Keratinocyte (primary cell): Measurements from ENCODE around the gene CUBN. TPM values are rescaled to one million over a fixed set of nuclear protein-coding genes. Genes with fewer than 3 reads are reported as not detected.
"Not testable (repeated sequence)": the region's sequence is repeated elsewhere in the genome, so short reads cannot be mapped to it uniquely, and the experiment has no call there.

Experiments used
- DNase-seq: peaks from one replicate; pipeline ENCODE4 v3.0.0-alpha.2; 2011; ENCODE audit warnings: low read depth, missing footprints, low spot score
- FAIRE-seq: peaks from 2 replicates; lab custom pipeline; 2011; peaks lifted over from hg19 to GRCh38; lab: Jason Lieb, UNC
- H2AFZ ChIP-seq: 2 replicates; pipeline ENCODE4 v1.6.0; 2012; ENCODE audit warnings: low read length, control low read depth, inconsistent platforms; ENCODE audit not compliant: control insufficient read depth
- H3K27ac ChIP-seq: 2 replicates; pipeline ENCODE4 v1.5.1; 2011; ENCODE audit warnings: low read length; ENCODE audit not compliant: control insufficient read depth, insufficient read depth
- H3K27me3 ChIP-seq: 3 replicates; pipeline ENCODE4 v1.6.0; 2011; ENCODE audit warnings: low read length; ENCODE audit not compliant: control insufficient read depth, insufficient read depth; ENCODE audit errors: extremely low read depth
- H3K36me3 ChIP-seq, 2 experiments: 2 replicates in 1 of 2; 3 replicates in 1 of 2; pipeline ENCODE4 v1.5.1; 2011; ENCODE audit warnings: low read length in 2 of 2, mild to moderate bottlenecking in 1 of 2; ENCODE audit not compliant: control insufficient read depth in 2 of 2, insufficient read depth in 2 of 2; ENCODE audit errors: extremely low read depth in 1 of 2
- H3K4me1 ChIP-seq: 3 replicates; pipeline ENCODE4 v1.5.1; 2011; ENCODE audit warnings: low read length; ENCODE audit not compliant: control insufficient read depth, insufficient read depth; ENCODE audit errors: extremely low read depth
- H3K4me2 ChIP-seq: 3 replicates; pipeline ENCODE4 v1.6.0; 2011; ENCODE audit warnings: low read depth, low read length; ENCODE audit not compliant: control insufficient read depth, insufficient read depth; ENCODE audit errors: extremely low read depth
- H3K4me3 ChIP-seq, 3 experiments: fragments of 200-600 bp in 1 of 3; sonication (generic) in 1 of 3; 2 replicates in 2 of 3; 3 replicates in 1 of 3; pipeline ENCODE4 v1.5.1; 2011 to 2016; ENCODE audit warnings: low read length in 3 of 3, mild to moderate bottlenecking in 3 of 3, control low read depth in 2 of 3, inconsistent platforms in 1 of 3, low read depth in 1 of 3, mixed read lengths in 1 of 3, mixed run types in 1 of 3, moderate library complexity in 1 of 3; ENCODE audit not compliant: control insufficient read depth in 2 of 3, insufficient read depth in 2 of 3; ENCODE audit errors: extremely low read depth in 1 of 3
- H3K79me2 ChIP-seq: 2 replicates; pipeline ENCODE4 v1.6.0; 2012; ENCODE audit warnings: low read length; ENCODE audit not compliant: control insufficient read depth, insufficient read depth
- H3K9ac ChIP-seq: 3 replicates; pipeline ENCODE4 v1.6.0; 2011; ENCODE audit warnings: low read length; ENCODE audit not compliant: control insufficient read depth, insufficient read depth; ENCODE audit errors: extremely low read depth
- H3K9me1 ChIP-seq: 3 replicates; pipeline ENCODE4 v1.6.0; 2011; ENCODE audit warnings: low read length; ENCODE audit not compliant: control insufficient read depth, insufficient read depth; ENCODE audit errors: extremely low read depth
- H3K9me3 ChIP-seq: 2 replicates; pipeline ENCODE4 v1.5.1; 2012; ENCODE audit warnings: low read depth, low read length; ENCODE audit not compliant: control insufficient read depth
- H4K20me1 ChIP-seq: 3 replicates; pipeline ENCODE4 v1.6.0; 2011; ENCODE audit warnings: low read length; ENCODE audit not compliant: control insufficient read depth, insufficient read depth; ENCODE audit errors: extremely low read depth
- EZH2 ChIP-seq: IDR thresholded peaks from one replicate; pipeline ENCODE4 v1.6.1; 2012; ENCODE audit warnings: inconsistent platforms, mild to moderate bottlenecking, low read length, moderate library complexity
- dilution Hi-C: fragments of 300-500 bp; cut with MboI; formaldehyde crosslinking; loops from one replicate; pipeline ENCODE4 v1.7.0; 2020; ENCODE audit warnings: low sequenced_read_pairs; ENCODE audit not compliant: extremely low pct_ligation_motif_present
- polyA plus RNA-seq, 5 experiments: library from polyadenylated mRNA; depleted of rRNA in 3 of 5; stranded (reverse) in 3 of 5; stranded (forward) in 1 of 5; unstranded in 1 of 5; fragments of >200 nt; gene quantifications; 1 replicate in 1 of 5; 2 replicates in 3 of 5; 3 replicates in 1 of 5; pipeline versions ENCODE4 v1.2.1 to v1.2.3, GENCODE V29; 2011 to 2012; ENCODE audit warnings: missing spikeins in 2 of 5, low read depth in 1 of 5, low replicate concordance in 1 of 5
- TF ChIP-seq, protein P1 (sequence below), 3 experiments: IDR thresholded peaks in 1 of 3; conservative IDR thresholded peaks in 1 of 3; optimal IDR thresholded peaks in 1 of 3; 2 replicates in 2 of 3; 3 replicates in 1 of 3; pipeline versions ENCODE3 to v1.5.1; 2011; ENCODE audit warnings: low read length in 3 of 3, mild to moderate bottlenecking in 3 of 3, moderate library complexity in 2 of 3, control low read depth in 1 of 3, inconsistent platforms in 1 of 3; ENCODE audit not compliant: insufficient read depth in 2 of 3; ENCODE audit errors: extremely low read depth in 1 of 3

CUBN gene
- polyA plus RNA-seq, 1 donor (not counting 4 experiments of a cell fraction or from before 2014, with no cell fraction given) = 0.07 TPM

DNA sequence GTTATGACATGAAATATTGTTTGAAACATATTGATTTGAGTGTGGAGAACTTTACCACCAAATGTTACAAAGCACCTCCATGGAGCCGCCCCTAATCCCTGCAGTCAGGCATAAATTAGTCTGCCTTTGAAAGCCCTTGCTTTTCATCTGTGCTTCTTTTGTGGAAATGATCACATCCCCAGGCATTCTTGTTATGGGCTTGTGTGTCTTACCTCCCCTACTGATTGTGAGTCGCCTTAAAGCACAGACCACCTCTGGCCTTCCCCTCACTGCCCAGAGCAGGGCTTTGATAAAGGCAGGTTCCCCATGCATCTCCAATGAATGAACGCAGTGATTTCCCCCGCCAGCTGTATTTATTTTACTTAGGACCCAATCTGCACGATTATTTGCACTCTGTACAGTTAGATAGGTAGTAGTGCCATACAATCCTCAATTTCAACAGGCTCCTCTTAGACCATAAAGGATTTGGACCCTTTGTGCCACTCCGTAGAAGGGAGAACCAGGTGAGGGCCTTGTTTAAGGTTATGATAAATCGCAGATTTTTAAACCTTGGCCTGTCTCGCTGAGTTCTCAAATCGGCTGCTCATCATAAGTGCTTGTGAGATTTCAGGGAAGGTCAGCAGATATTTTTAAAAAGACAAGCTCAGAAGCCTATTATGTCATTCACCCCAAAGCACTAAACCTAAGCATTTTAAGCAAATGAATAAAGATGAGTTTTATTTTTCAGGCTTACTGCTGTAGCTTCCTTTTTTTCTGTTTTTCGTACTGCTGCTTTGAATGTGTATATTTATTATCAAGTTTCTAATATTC, 107.8 kb downstream of the CUBN start:
- H3K36me3 ChIP-seq = no peaks in the 10 kb centered on the region
- DNase-seq (no peak), FAIRE-seq (peak; percentile 64)
- dilution Hi-C loops = no loop called here
- H4K20me1 ChIP-seq = no peaks in the 10 kb centered on the region
- no peaks in the 10 kb centered on the region for H3K9me3 ChIP-seq
- TF ChIP-seq, protein P1, sequence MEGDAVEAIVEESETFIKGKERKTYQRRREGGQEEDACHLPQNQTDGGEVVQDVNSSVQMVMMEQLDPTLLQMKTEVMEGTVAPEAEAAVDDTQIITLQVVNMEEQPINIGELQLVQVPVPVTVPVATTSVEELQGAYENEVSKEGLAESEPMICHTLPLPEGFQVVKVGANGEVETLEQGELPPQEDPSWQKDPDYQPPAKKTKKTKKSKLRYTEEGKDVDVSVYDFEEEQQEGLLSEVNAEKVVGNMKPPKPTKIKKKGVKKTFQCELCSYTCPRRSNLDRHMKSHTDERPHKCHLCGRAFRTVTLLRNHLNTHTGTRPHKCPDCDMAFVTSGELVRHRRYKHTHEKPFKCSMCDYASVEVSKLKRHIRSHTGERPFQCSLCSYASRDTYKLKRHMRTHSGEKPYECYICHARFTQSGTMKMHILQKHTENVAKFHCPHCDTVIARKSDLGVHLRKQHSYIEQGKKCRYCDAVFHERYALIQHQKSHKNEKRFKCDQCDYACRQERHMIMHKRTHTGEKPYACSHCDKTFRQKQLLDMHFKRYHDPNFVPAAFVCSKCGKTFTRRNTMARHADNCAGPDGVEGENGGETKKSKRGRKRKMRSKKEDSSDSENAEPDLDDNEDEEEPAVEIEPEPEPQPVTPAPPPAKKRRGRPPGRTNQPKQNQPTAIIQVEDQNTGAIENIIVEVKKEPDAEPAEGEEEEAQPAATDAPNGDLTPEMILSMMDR (optimal IDR thresholded peaks at IDR 0.05 in 1 of 3, IDR thresholded peaks at IDR 0.05 in 1 of 3, conservative IDR thresholded peaks at IDR 0.05 in 1 of 3; ENCODE audit: extremely low read depth in 1 of 3, insufficient read depth in 2 of 3, low read length in 3 of 3) = no peak
- no peak for TF ChIP-seq EZH2
- no peak overlapping the region for H3K4me3 ChIP-seq
- H3K4me2 ChIP-seq = no peak overlapping the region
- no peaks in the 10 kb centered on the region for H3K79me2 ChIP-seq
- no peak overlapping the region for H2AFZ ChIP-seq
- no peaks in the 10 kb centered on the region for H3K27me3 ChIP-seq
- peaks cover 31% of the 10 kb centered on the region for H3K4me1 ChIP-seq
- H3K27ac ChIP-seq = no peak overlapping the region
- no peak overlapping the region for H3K9ac ChIP-seq
- H3K9me1 ChIP-seq = no peaks in the 10 kb centered on the region

DNA sequence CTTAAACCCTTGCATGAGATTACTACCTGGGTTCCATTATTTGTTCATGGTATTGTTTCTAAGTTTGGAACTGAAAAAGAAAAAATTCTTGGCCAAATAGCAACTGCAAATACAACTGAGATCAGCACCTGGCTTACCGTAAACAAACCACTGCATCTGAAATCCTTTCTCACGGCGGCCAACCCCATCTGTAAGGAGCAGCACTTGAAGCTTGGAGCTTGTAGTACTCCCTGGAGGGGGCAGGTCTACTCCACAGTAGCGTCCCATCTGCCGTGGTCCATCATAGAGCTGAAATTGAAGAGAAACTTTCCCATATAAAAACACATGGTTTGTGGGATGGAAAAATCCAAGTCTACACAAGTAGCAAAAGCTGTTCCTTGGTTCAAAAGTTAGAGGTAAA, 109.9 kb downstream of the CUBN start:
- TF ChIP-seq, protein P1 (optimal IDR thresholded peaks at IDR 0.05 in 1 of 3, IDR thresholded peaks at IDR 0.05 in 1 of 3, conservative IDR thresholded peaks at IDR 0.05 in 1 of 3; ENCODE audit: extremely low read depth in 1 of 3, insufficient read depth in 2 of 3, low read length in 3 of 3) = no peak
- TF ChIP-seq EZH2 = no peak

DNA sequence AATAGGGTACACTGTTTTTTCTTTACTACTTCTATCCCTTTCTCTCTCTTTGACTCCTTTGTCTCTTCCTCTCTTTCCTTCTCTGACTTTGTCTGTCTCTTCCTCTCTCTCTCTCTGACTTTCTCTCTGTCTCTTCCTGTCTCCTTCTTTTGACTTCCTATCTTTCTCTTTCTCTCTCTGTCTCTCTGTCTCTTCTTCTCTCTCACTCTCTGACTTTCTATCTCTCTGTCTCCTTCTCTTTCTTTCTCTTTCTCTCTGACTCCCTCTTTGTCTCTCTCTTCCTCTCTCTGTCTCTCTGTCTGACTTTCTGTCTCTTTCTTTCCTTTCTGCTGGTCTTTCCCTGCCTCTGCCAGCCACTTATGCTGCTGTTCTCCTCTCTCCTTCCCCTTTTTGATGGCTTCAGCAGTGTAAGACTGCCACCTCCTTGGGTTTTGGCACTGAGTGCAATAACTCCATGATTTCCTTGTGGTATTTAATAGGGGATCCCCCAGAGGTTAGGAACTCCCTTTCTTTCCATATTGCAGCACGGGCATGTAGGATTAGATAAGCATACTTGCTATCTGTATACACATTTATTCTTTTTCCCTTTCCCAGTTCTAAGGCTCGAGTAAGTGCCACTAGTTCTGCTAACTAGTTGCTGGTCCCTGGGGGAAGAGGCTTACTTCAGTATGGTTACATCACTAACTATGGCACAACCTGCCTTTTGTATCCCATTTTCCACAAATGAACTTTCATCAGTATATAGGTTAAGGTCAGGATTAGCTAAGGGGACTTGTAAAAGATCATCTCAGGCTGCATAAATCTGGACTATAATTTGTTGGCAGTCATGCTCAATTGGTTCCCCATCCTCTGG, 116.3 kb downstream of the CUBN start:
- DNase-seq, H3K4me2 ChIP-seq: not testable (repeated sequence)

More for the DNA sequence above, 109.9 kb downstream of the CUBN start:
- dilution Hi-C loops = no loop called here
- Histone ChIP-seq H3K27me3 (no peaks in the 10 kb centered on the region), H3K9ac (no peak overlapping the region), H3K79me2 (no peaks in the 10 kb centered on the region), H2AFZ (no peak overlapping the region), H3K9me3 (no peaks in the 10 kb centered on the region), H3K4me1 (peaks cover 14% of the 10 kb centered on the region), H3K9me1 (no peaks in the 10 kb centered on the region), H3K36me3 (no peaks in the 10 kb centered on the region), H3K4me3 (no peak overlapping the region), H3K27ac (no peak overlapping the region), H3K4me2 (no peak overlapping the region), H4K20me1 (no peaks in the 10 kb centered on the region)
- DNase-seq (no peak), FAIRE-seq (no peak)

More for the DNA sequence above, 116.3 kb downstream of the CUBN start:
- H3K27me3 ChIP-seq, H3K9ac ChIP-seq, H3K36me3 ChIP-seq, H3K9me1 ChIP-seq, H3K79me2 ChIP-seq, H3K27ac ChIP-seq, H3K4me1 ChIP-seq, dilution Hi-C loops, H2AFZ ChIP-seq, H3K9me3 ChIP-seq, FAIRE-seq, H3K4me3 ChIP-seq, H4K20me1 ChIP-seq: not testable (repeated sequence)
